ENCODE results near the gene C9orf78.

DNA sequence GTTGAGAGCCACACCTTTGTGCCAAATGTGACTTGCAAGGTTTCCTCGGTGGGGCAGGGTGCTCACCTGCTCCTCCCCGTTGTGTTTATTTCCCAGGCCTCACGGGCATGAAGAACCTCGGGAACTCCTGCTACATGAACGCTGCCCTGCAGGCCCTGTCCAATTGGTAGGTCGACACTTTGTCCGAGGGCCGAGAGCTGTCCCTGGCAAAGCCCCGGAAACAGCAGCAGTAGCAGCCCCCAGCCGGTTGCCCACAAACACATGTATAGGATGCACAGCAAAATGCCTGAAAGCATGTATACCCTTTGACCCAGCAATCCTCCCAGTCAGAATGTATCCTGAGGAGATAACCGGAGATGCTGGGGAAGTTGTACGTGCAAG is 26.4 kb upstream of the C9orf78 start:
- TF ChIP-seq, protein P1, sequence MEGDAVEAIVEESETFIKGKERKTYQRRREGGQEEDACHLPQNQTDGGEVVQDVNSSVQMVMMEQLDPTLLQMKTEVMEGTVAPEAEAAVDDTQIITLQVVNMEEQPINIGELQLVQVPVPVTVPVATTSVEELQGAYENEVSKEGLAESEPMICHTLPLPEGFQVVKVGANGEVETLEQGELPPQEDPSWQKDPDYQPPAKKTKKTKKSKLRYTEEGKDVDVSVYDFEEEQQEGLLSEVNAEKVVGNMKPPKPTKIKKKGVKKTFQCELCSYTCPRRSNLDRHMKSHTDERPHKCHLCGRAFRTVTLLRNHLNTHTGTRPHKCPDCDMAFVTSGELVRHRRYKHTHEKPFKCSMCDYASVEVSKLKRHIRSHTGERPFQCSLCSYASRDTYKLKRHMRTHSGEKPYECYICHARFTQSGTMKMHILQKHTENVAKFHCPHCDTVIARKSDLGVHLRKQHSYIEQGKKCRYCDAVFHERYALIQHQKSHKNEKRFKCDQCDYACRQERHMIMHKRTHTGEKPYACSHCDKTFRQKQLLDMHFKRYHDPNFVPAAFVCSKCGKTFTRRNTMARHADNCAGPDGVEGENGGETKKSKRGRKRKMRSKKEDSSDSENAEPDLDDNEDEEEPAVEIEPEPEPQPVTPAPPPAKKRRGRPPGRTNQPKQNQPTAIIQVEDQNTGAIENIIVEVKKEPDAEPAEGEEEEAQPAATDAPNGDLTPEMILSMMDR (IDR thresholded peaks at IDR 0.05; ENCODE audit: poor library complexity) = no peak
- TF ChIP-seq EZH2phosphoT487 (IDR thresholded peaks at IDR 0.05; ENCODE audit: low read depth, severe bottlenecking, unreplicated experiment) = no peak
